HAP-1 (cell line): Measurements from ENCODE around the gene CNTNAP1.

Experiments used
- DNase-seq, 2 experiments: peaks; one replicate each; pipeline ENCODE4 v3.0.0-alpha.2; 2016 to 2020; ENCODE audit warnings: low spot score in 2 of 2
- H3K27me3 ChIP-seq: fragments of 250-450 bp; sonication (Bioruptor Pico); 2 replicates; pipeline ENCODE4 v1.5.1; 2020; ENCODE audit warnings: low read depth, mild to moderate bottlenecking, moderate library complexity
- H3K36me3 ChIP-seq: fragments of 250-450 bp; sonication (Bioruptor Pico); replicated peaks from 2 replicates; pipeline ENCODE4 v1.5.1; 2020; ENCODE audit warnings: mild to moderate bottlenecking
- H3K4me1 ChIP-seq: fragments of 250-450 bp; sonication (Bioruptor Pico); 2 replicates; pipeline ENCODE4 v1.5.1; 2020; ENCODE audit warnings: mild to moderate bottlenecking
- H3K4me3 ChIP-seq: fragments of 250-450 bp; sonication (Bioruptor Pico); 2 replicates; pipeline ENCODE4 v1.5.1; 2020; ENCODE audit warnings: mild to moderate bottlenecking, moderate library complexity
- H3K9me3 ChIP-seq: fragments of 250-450 bp; sonication (Bioruptor Pico); 2 replicates; pipeline ENCODE4 v1.5.1; 2020; ENCODE audit warnings: mild to moderate bottlenecking, moderate library complexity
- in situ Hi-C: fragments of 300-500 bp; cut with MboI; formaldehyde crosslinking; loops from 3 replicates; pipeline ENCODE4 v1.14.3; 2020; ENCODE audit warnings: low sequenced_read_pairs, inconsistent platforms, mixed read lengths

The CNTNAP1 gene

GRCh38 chr17:42684929-42685556 is 2.7 kb downstream of the CNTNAP1 start:
- peaks cover 22% of the 10 kb centered on the region for H3K4me1 ChIP-seq
- DNase-seq: no peak
- H3K9me3 ChIP-seq: no peaks in the 10 kb centered on the region
- H3K27me3 ChIP-seq: no peaks in the 10 kb centered on the region
- no peak overlapping the region for H3K4me3 ChIP-seq
- in situ Hi-C loops: no loop called here
- peaks cover 44% of the 10 kb centered on the region for H3K36me3 ChIP-seq

GRCh38 chr17:42685831-42686230 is 3.5 kb downstream of the CNTNAP1 start:
- Histone ChIP-seq H3K9me3 (no peaks in the 10 kb centered on the region), H3K4me3 (no peak overlapping the region), H3K36me3 (peaks cover 46% of the 10 kb centered on the region), H3K4me1 (peaks cover 15% of the 10 kb centered on the region), H3K27me3 (no peaks in the 10 kb centered on the region)
- DNase-seq: no peak
- in situ Hi-C loops: no loop called here

GRCh38 chr17:42686520-42687128 is 4.3 kb downstream of the CNTNAP1 start:
- in situ Hi-C loops: no loop called here

GRCh38 chr17:42687707-42688320 is 5.5 kb downstream of the CNTNAP1 start:
- in situ Hi-C loops: no loop called here
- Histone ChIP-seq H3K9me3 (no peaks in the 10 kb centered on the region), H3K4me1 (peaks cover 3% of the 10 kb centered on the region; the same call in 1 of the 2 replicates), H3K36me3 (peaks cover 65% of the 10 kb centered on the region), H3K4me3 (no peak overlapping the region), H3K27me3 (no peaks in the 10 kb centered on the region)
- no peak for DNase-seq

More at GRCh38 chr17:42686520-42687128, 4.3 kb downstream of the CNTNAP1 start:
- H3K27me3 ChIP-seq: no peaks in the 10 kb centered on the region
- DNase-seq: no peak
- H3K9me3 ChIP-seq: no peaks in the 10 kb centered on the region
- H3K4me1 ChIP-seq: peaks cover 7% of the 10 kb centered on the region
- H3K4me3 ChIP-seq: no peak overlapping the region
- peaks cover 54% of the 10 kb centered on the region for H3K36me3 ChIP-seq

- no peaks in the 10 kb centered on the region for H3K9me3 ChIP-seq
- DNase-seq: no peak
- in situ Hi-C loops: no loop called here
These were observed 8.3 kb downstream of the CNTNAP1 start for GRCh38 chr17:42690596-42690995.

GRCh38 chr17:42691021-42691545 is 8.8 kb downstream of the CNTNAP1 start:
- in situ Hi-C loops: no loop called here
- H3K27me3 ChIP-seq: no peaks in the 10 kb centered on the region
- peaks cover 72% of the 10 kb centered on the region for H3K36me3 ChIP-seq
- H3K9me3 ChIP-seq: no peaks in the 10 kb centered on the region
- DNase-seq: no peak
- H3K4me1 ChIP-seq: no peaks in the 10 kb centered on the region
- H3K4me3 ChIP-seq: no peak overlapping the region

More at GRCh38 chr17:42690596-42690995, 8.3 kb downstream of the CNTNAP1 start:
- Histone ChIP-seq H3K36me3 (peaks cover 73% of the 10 kb centered on the region), H3K27me3 (no peaks in the 10 kb centered on the region), H3K4me3 (no peak overlapping the region), H3K4me1 (no peaks in the 10 kb centered on the region)

- DNase-seq: no peak
- Histone ChIP-seq H3K4me3 (no peak overlapping the region), H3K9me3 (no peaks in the 10 kb centered on the region), H3K36me3 (peaks cover 77% of the 10 kb centered on the region), H3K4me1 (no peaks in the 10 kb centered on the region), H3K27me3 (no peaks in the 10 kb centered on the region)
- in situ Hi-C loops: no loop called here
These were observed 10.2 kb downstream of the CNTNAP1 start for GRCh38 chr17:42692489-42692888.

GRCh38 chr17:42694524-42694923 is 12.2 kb downstream of the CNTNAP1 start:
- H3K4me3 ChIP-seq: no peak overlapping the region
- H3K9me3 ChIP-seq: no peaks in the 10 kb centered on the region
- DNase-seq: no peak
- H3K36me3 ChIP-seq: peaks cover 68% of the 10 kb centered on the region
- H3K27me3 ChIP-seq: no peaks in the 10 kb centered on the region
- no peaks in the 10 kb centered on the region for H3K4me1 ChIP-seq
- in situ Hi-C loops: no loop called here

- DNase-seq: no peak
- peaks cover 68% of the 10 kb centered on the region for H3K36me3 ChIP-seq
- in situ Hi-C loops: no loop called here
- no peaks in the 10 kb centered on the region for H3K4me1 ChIP-seq
- no peaks in the 10 kb centered on the region for H3K9me3 ChIP-seq
- H3K27me3 ChIP-seq: no peaks in the 10 kb centered on the region
- H3K4me3 ChIP-seq: no peak overlapping the region
These were observed 13.2 kb downstream of the CNTNAP1 start for GRCh38 chr17:42695500-42695899.

- Histone ChIP-seq H3K27me3 (no peaks in the 10 kb centered on the region), H3K4me1 (no peaks in the 10 kb centered on the region), H3K36me3 (peaks cover 65% of the 10 kb centered on the region), H3K4me3 (no peak overlapping the region), H3K9me3 (no peaks in the 10 kb centered on the region)
- DNase-seq: no peak
- in situ Hi-C loops: no loop called here
These were observed 14.9 kb downstream of the CNTNAP1 start for GRCh38 chr17:42697108-42697811.

GRCh38 chr17:42698736-42699414 is 16.5 kb downstream of the CNTNAP1 start:
- no peak for DNase-seq
- Histone ChIP-seq H3K4me1 (no peaks in the 10 kb centered on the region), H3K9me3 (no peaks in the 10 kb centered on the region), H3K4me3 (no peak overlapping the region), H3K27me3 (no peaks in the 10 kb centered on the region), H3K36me3 (peaks cover 70% of the 10 kb centered on the region)
- in situ Hi-C loops: no loop called here

GRCh38 chr17:42699415-42699740 is 17.0 kb downstream of the CNTNAP1 start:
- in situ Hi-C loops: no loop called here
- no peaks in the 10 kb centered on the region for H3K4me1 ChIP-seq

GRCh38 chr17:42700586-42701289 is 18.4 kb downstream of the CNTNAP1 start:
- no peak for DNase-seq
- Histone ChIP-seq H3K27me3 (no peaks in the 10 kb centered on the region), H3K4me3 (no peak overlapping the region), H3K9me3 (no peaks in the 10 kb centered on the region), H3K4me1 (no peaks in the 10 kb centered on the region), H3K36me3 (peaks cover 77% of the 10 kb centered on the region)
- in situ Hi-C loops: no loop called here

More at GRCh38 chr17:42699415-42699740, 17.0 kb downstream of the CNTNAP1 start:
- Histone ChIP-seq H3K36me3 (peaks cover 75% of the 10 kb centered on the region), H3K9me3 (no peaks in the 10 kb centered on the region), H3K4me3 (no peak overlapping the region), H3K27me3 (no peaks in the 10 kb centered on the region)
- DNase-seq: no peak
